Measurements from ENCODE around the gene TMEM178B. TPM values are rescaled to one million over a fixed set of nuclear protein-coding genes. Genes with fewer than 3 reads are reported as not detected.

Gene TMEM178B
- total and polyA plus RNA-seq, 9 of the 15 experiments (the other 6 are each of a cell fraction or from before 2014, with no cell fraction given): under 0.01 to 0.03 (median 0.01) TPM; not detected in 5

- Histone ChIP-seq H3K4me1 (replicated peaks in 1 of 2; ENCODE audit: control insufficient read depth in 2 of 2, insufficient read depth in 2 of 2, low read length in 2 of 2) (no peaks in the 10 kb centered on the region), H2AFZ (ENCODE audit: low read depth, low read length) (no peak overlapping the region), H3K27me3 (ENCODE audit: control insufficient read depth in 2 of 2, insufficient read depth in 2 of 2, low read length in 2 of 2) (no peaks in the 10 kb centered on the region; a peak in 1 of 5 replicates), H3K36me3 (ENCODE audit: control insufficient read depth, insufficient read depth, low read length) (no peaks in the 10 kb centered on the region), H3K9me1 (ENCODE audit: control insufficient read depth, insufficient read depth, low read length) (no peaks in the 10 kb centered on the region), H4K20me1 (replicated peaks; ENCODE audit: control insufficient read depth, insufficient read depth, low read length) (no peaks in the 10 kb centered on the region), H3K9me3 (replicated peaks; ENCODE audit: control insufficient read depth, insufficient read depth, low read depth, low read length) (no peaks in the 10 kb centered on the region), H3K4me2 (ENCODE audit: insufficient read depth, low read length) (no peak overlapping the region), H3K9ac (ENCODE audit: insufficient read depth in 1 of 2, low read depth in 2 of 2, low read length in 2 of 2) (no peak overlapping the region), H3K27ac (ENCODE audit: extremely low read depth, low read depth, low read length) (no peak overlapping the region), H3K4me3 (no peak overlapping the region), H3K79me2 (ENCODE audit: control insufficient read depth, insufficient read depth, low read length) (no peaks in the 10 kb centered on the region)
- ATAC-seq (no peak), DNase-seq (ENCODE audit: extremely low read depth in 1 of 4, low spot score in 3 of 4) (no peak), FAIRE-seq (no peak)
- CTCF ChIA-PET (ENCODE audit: low intra/inter-chr PET ratio): no interaction called here
- intact Hi-C loops (cut with micrococcal nuclease): no loop called here
- POLR2A ChIA-PET: interaction anchor here (1.0 kb wide), 1 partner anchor 18 kb away, joined by 4 read pairs; no protein-coding TSS in a partner anchor
- in situ Hi-C loops (cut with MboI): no loop called here
- BruUV-seq (replicated peaks): no TSS peak
- 0% methylated on average over 2 of the region's 2 CpGs for WGBS (ENCODE audit: insufficient coverage, low coverage, missing lambda C conversion rate)
- TF ChIP-seq BRD4 (IDR thresholded peaks at IDR 0.05) (no peak), ZNF197 (CRISPR knock-in tag; IDR thresholded peaks at IDR 0.05; ENCODE audit: low read depth) (no peak), ELF4 (CRISPR knock-in tag; IDR thresholded peaks at IDR 0.05) (no peak), HMGN3 (IDR thresholded peaks at IDR 0.05; ENCODE audit: borderline replicate concordance, extremely low read depth, insufficient read length, low read depth, low read length) (no peak), ZNF398 (CRISPR knock-in tag; IDR thresholded peaks at IDR 0.05) (no peak), ETV6 (IDR thresholded peaks at IDR 0.05; ENCODE audit: borderline replicate concordance in 1 of 2, low read depth in 2 of 2, low read length in 1 of 2) (no peak), ETV6 (CRISPR knock-in tag; IDR thresholded peaks at IDR 0.05; ENCODE audit: borderline replicate concordance) (no peak), DPF2 (IDR thresholded peaks at IDR 0.05) (no peak), ZFPM2 (CRISPR knock-in tag; IDR thresholded peaks at IDR 0.05) (no peak), HMGXB4 (CRISPR knock-in tag; IDR thresholded peaks at IDR 0.05) (no peak), ZNF507 (tag; conservative IDR thresholded peaks at IDR 0.05) (no peak), POLR2H (tag; IDR thresholded peaks at IDR 0.05; ENCODE audit: low read depth) (no peak), E4F1 (CRISPR knock-in tag; IDR thresholded peaks at IDR 0.05; ENCODE audit: borderline replicate concordance) (no peak), EHMT2 (IDR thresholded peaks at IDR 0.05) (no peak), CREM (IDR thresholded peaks at IDR 0.05; ENCODE audit: low read depth) (no peak), ARID1B (IDR thresholded peaks at IDR 0.05) (no peak)
Observed at GRCh38 chr7:141378405-141378804, 304.5 kb downstream of the TMEM178B start.
